Spleen (tissue), 7 donors: Measurements from ENCODE around the gene NGB.

Source experiments
- POLR2AphosphoS5 ChIP-seq, 3 donors: sonication (generic); formaldehyde crosslinking; IDR thresholded peaks; one replicate each; pipeline ENCODE4 v1.5.1; 2017; ENCODE audit warnings: antibody characterized with exemption in 3 of 3
- TF ChIP-seq, protein P1 (sequence below), 11 experiments: fragments of 200-600 bp in 7 of 11; fragments of 450-650 bp in 4 of 11; sonication (generic) in 4 of 11; IDR thresholded peaks in 8 of 11; conservative IDR thresholded peaks in 3 of 11; 1 replicate in 7 of 11; 2 replicates in 4 of 11; pipeline versions ENCODE4 v1.4.0 to v1.8.0; 2016 to 2021; ENCODE audit warnings: antibody characterized with exemption in 11 of 11, inconsistent platforms in 4 of 11, mild to moderate bottlenecking in 1 of 11
- donor health status: DM: no; HTN: no; CAD: no; lungs with moderate emphysema.
- donor health status: DM: no; HTN: no; CAD: no.
- donor health status: DM: no; HTN: no; CAD: no.

DNA sequence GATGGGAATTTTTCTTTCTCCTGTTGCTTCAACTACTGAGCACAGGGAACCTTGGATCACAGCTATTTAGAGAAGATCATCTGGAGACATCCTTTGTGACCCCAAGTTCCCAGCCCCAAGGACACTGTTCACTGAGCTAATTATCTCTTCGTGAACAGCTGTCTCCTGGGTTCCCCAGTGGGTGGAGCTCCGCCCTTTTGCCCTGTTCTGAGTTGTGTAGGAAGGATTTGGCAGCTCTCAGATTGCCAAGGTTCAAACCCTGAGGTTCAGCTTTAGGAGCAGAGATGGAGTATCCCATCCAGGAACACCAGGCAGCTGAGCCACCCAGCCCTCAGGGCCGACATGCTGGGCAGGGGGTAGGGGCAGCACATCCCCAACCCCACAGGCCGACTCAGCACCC, 32.0 kb downstream of the NGB start:
- TF ChIP-seq POLR2AphosphoS5 (IDR thresholded peaks at IDR 0.05): no peak
- TF ChIP-seq, protein P1, sequence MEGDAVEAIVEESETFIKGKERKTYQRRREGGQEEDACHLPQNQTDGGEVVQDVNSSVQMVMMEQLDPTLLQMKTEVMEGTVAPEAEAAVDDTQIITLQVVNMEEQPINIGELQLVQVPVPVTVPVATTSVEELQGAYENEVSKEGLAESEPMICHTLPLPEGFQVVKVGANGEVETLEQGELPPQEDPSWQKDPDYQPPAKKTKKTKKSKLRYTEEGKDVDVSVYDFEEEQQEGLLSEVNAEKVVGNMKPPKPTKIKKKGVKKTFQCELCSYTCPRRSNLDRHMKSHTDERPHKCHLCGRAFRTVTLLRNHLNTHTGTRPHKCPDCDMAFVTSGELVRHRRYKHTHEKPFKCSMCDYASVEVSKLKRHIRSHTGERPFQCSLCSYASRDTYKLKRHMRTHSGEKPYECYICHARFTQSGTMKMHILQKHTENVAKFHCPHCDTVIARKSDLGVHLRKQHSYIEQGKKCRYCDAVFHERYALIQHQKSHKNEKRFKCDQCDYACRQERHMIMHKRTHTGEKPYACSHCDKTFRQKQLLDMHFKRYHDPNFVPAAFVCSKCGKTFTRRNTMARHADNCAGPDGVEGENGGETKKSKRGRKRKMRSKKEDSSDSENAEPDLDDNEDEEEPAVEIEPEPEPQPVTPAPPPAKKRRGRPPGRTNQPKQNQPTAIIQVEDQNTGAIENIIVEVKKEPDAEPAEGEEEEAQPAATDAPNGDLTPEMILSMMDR (IDR thresholded peaks at IDR 0.05 in 8 of 11, conservative IDR thresholded peaks at IDR 0.05 in 3 of 11): no peak
